ENCODE measurements around the gene ACTR2. TPM values are rescaled to one million over a fixed set of nuclear protein-coding genes. Genes with fewer than 3 reads are reported as not detected.

The ACTR2 gene
- polyA plus RNA-seq, 1 experiment, result 57.9 TPM

GRCh38 chr2:65299246-65299645 lies 71.6 kb downstream of the ACTR2 start:
- Histone ChIP-seq H3K27me3 (ENCODE audit: control insufficient read depth, insufficient read depth, low read length) (no peaks in the 10 kb centered on the region), H3K4me3 (ENCODE audit: low read depth, low read length) (no peak overlapping the region), H3K36me3 (ENCODE audit: control insufficient read depth, insufficient read depth, low read length) (no peaks in the 10 kb centered on the region; the same call in 1 of the 2 replicates)
- CTCF ChIA-PET, result interaction anchor here (1.1 kb wide), 1 partner anchor 80 kb away, joined by 3 read pairs; no protein-coding TSS in a partner anchor
- POLR2A ChIA-PET, result no interaction called here
- no peak for DNase-seq (ENCODE audit: low read depth)
- TF ChIP-seq, protein P1, sequence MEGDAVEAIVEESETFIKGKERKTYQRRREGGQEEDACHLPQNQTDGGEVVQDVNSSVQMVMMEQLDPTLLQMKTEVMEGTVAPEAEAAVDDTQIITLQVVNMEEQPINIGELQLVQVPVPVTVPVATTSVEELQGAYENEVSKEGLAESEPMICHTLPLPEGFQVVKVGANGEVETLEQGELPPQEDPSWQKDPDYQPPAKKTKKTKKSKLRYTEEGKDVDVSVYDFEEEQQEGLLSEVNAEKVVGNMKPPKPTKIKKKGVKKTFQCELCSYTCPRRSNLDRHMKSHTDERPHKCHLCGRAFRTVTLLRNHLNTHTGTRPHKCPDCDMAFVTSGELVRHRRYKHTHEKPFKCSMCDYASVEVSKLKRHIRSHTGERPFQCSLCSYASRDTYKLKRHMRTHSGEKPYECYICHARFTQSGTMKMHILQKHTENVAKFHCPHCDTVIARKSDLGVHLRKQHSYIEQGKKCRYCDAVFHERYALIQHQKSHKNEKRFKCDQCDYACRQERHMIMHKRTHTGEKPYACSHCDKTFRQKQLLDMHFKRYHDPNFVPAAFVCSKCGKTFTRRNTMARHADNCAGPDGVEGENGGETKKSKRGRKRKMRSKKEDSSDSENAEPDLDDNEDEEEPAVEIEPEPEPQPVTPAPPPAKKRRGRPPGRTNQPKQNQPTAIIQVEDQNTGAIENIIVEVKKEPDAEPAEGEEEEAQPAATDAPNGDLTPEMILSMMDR (IDR thresholded peaks at IDR 0.05; ENCODE audit: insufficient read depth, low read depth, low read length), result no peak

- no peaks in the 10 kb centered on the region for H3K27me3 ChIP-seq (ENCODE audit: control insufficient read depth, insufficient read depth, low read length)
- DNase-seq (ENCODE audit: low read depth), result no peak
- TF ChIP-seq, protein P1 (IDR thresholded peaks at IDR 0.05; ENCODE audit: insufficient read depth, low read depth, low read length), result no peak
- ChIA-PET CTCF (interaction anchor here (0.5 to 1.6 kb wide), 7 partner anchors 16 to 136 kb away, joined by 3 to 6 read pairs (median 4); partner anchors contain the start of gene SPRED2), POLR2A (interaction anchor here (0.8 to 1.1 kb wide), 2 partner anchors 11 to 128 kb away, joined by 3 to 9 read pairs; no protein-coding TSS in a partner anchor)
- no peaks in the 10 kb centered on the region; the same call in 1 of the 2 replicates for H3K36me3 ChIP-seq (ENCODE audit: control insufficient read depth, insufficient read depth, low read length)
- H3K4me3 ChIP-seq (ENCODE audit: low read depth, low read length), result no peak overlapping the region
Measured at GRCh38 chr2:65300134-65300760, 72.6 kb downstream of the ACTR2 start.

DNA sequence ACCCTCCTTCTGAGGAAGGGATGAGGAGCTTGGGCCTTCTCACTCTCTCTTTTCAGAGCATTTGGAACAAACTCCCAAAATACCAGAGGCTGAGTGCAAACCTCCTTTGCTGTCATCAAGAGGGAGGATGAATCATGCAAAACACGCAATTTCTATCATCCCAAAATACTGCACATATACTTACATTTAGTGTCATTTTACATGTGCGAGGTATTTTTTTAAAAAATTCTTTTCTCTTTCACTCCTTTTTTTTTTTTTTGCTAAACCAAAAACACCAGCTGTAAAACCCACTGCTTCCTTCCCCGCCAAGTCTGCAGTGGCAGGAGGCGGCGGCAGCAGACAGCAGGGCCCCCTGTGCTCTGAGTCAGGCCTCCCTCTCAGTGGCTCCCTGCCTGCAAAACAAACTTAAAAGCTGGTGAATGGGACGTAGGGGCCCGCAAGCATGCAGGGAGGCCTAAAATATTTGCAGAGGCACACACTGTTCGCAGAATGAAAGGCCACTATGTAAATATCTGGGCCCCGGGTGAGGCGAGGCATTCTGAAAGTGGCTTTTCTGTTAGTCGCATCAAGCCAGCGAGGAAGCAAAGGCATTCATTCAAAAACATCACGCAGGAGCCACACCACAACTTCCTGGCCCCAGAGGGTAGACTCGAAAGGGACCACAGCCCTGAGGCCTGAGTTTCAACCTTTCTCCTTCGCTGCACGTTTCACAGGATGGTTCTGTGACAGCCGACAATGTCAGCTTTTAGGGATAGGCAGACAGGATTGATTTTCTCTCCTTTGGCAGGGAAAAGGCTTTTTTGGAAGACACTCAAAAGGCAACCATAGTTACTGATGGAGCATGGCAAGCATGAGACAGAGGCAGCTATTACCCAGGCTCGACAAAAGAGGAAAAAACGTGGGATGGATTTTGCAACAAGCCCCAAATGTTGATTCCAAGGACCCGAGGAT lies 73.4 kb downstream of the ACTR2 start:
- ChIA-PET POLR2A (interaction anchor here (0.5 to 1.1 kb wide), 4 partner anchors 12 to 127 kb away, joined by 3 to 12 read pairs (median 6); partner anchors contain the start of gene ACTR2), CTCF (interaction anchor here (0.5 to 1.6 kb wide), 8 partner anchors 17 to 158 kb away, joined by 3 to 6 read pairs (median 4); partner anchors contain the start of gene SPRED2)
- TF ChIP-seq, protein P1 (IDR thresholded peaks at IDR 0.05; ENCODE audit: insufficient read depth, low read depth, low read length), result peak; percentile 7; the same call in 1 of the 2 replicates
- Histone ChIP-seq H3K36me3 (ENCODE audit: control insufficient read depth, insufficient read depth, low read length) (no peaks in the 10 kb centered on the region; the same call in 1 of the 2 replicates), H3K27me3 (ENCODE audit: control insufficient read depth, insufficient read depth, low read length) (no peaks in the 10 kb centered on the region), H3K4me3 (ENCODE audit: low read depth, low read length) (0 out of 2 replicates have a peak overlapping the region, but pooled peaks have one; percentile 5)
- DNase-seq (ENCODE audit: low read depth), result peak; percentile 83

GRCh38 chr2:65305934-65306333 lies 78.3 kb downstream of the ACTR2 start:
- Histone ChIP-seq H3K36me3 (ENCODE audit: control insufficient read depth, insufficient read depth, low read length) (peaks cover 4% of the 10 kb centered on the region), H3K4me3 (ENCODE audit: low read depth, low read length) (no peak overlapping the region), H3K27me3 (ENCODE audit: control insufficient read depth, insufficient read depth, low read length) (no peaks in the 10 kb centered on the region)
- POLR2A ChIA-PET, result no interaction called here
- TF ChIP-seq, protein P1 (IDR thresholded peaks at IDR 0.05; ENCODE audit: insufficient read depth, low read depth, low read length), result no peak
- no peak for DNase-seq (ENCODE audit: low read depth)
- CTCF ChIA-PET, result no interaction called here

Data from BJ (cell line).